ENCODE results near the gene EVA1C.
"Not testable (repeated sequence)": the region's sequence is repeated elsewhere in the genome, so short reads cannot be mapped to it uniquely, and the experiment has no call there.

The EVA1C gene

DNA sequence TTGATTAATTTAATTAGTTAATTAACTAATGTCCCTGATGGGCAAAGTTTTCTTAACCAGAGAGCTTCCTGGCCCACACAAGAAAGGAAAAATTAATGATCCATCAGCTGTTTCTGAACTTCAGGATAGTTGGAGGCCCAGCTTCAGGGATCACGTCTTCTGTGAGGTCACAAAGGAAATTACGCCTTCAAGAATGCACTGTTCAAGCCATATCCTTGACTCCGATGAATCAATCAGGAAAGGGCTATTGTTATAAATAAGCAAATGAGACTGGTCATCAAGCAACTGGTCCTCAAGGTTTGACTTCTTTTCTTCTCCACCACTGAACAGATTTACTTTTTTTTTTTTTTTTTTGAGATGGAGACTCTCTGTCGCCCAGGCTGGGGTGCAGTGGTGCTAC, 132.2 kb downstream of the EVA1C start:
- H4K20me1 ChIP-seq, result no peaks in the 10 kb centered on the region; a peak in 1 of 22 replicates
- H3K4me3 ChIP-seq, result no peak overlapping the region
- H3K27ac ChIP-seq, result no peak overlapping the region
- H3K9me3 ChIP-seq (replicated peaks in 1 of 11), result no peaks in the 10 kb centered on the region
- no peak for TF ChIP-seq Cebpa-rat (IDR thresholded peaks at IDR 0.05)
- H3K9ac ChIP-seq, result no peak overlapping the region
- no peaks in the 10 kb centered on the region for H3K4me1 ChIP-seq
- H3K36me3 ChIP-seq, result no peaks in the 10 kb centered on the region
- H3K4me2 ChIP-seq, result no peak overlapping the region
- no peaks in the 10 kb centered on the region for H3K27me3 ChIP-seq

DNA sequence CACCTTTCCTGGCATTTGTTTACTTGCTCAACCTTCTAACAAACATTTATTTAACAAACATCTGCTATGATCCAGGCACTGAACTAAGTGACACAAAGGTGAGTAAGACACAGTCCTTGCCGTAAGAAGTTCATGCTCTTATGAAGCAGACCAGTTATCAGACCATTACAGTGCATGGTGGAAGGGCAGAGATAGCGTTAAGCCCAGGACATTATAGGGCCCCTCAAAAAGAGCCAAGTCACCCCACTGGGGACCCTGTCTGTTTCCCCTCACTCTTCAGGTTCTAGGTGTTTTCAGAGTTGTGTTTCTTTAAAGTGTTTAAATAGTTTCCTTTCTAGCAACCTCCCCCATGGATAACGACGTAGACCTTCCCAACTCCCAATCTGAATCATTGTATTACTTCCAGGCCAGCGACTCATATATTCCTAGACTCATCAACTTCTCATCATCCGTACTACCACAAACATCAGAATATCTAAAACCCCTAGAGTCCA, 133.5 kb downstream of the EVA1C start:
- Histone ChIP-seq H3K27ac (no peak overlapping the region), H3K4me1 (no peaks in the 10 kb centered on the region), H3K27me3 (no peaks in the 10 kb centered on the region), H3K4me2 (no peak overlapping the region), H4K20me1 (no peaks in the 10 kb centered on the region; a peak in 1 of 22 replicates), H3K9me3 (replicated peaks in 1 of 11) (no peaks in the 10 kb centered on the region), H3K36me3 (no peaks in the 10 kb centered on the region), H3K9ac (no peak overlapping the region), H3K4me3 (no peak overlapping the region)
- no peak for TF ChIP-seq Cebpa-rat (IDR thresholded peaks at IDR 0.05)

DNA sequence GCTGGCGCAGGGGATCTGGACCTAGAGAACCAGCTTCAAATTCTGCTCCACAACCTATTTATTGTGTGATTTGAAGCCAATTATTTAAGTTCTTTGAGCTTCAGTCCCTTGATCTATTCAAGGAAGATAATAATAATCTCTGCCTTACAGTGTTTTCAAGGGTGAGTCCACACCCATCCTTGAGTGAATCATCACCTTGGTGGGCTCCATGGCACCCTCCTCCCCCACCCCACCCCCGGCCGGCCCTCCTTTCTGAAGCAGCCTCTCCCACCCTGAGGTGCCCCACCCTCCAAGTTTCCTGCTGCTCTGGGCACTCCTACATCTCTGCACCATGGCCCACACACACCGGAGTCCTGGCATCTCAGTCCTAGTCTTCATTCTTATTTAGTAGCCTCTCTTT, 134.5 kb downstream of the EVA1C start:
- no peak overlapping the region for H3K9ac ChIP-seq
- no peaks in the 10 kb centered on the region; a peak in 1 of 22 replicates for H4K20me1 ChIP-seq
- H3K9me3 ChIP-seq (replicated peaks in 1 of 11), result no peaks in the 10 kb centered on the region
- H3K27me3 ChIP-seq, result no peaks in the 10 kb centered on the region
- no peaks in the 10 kb centered on the region for H3K4me1 ChIP-seq
- H3K4me3 ChIP-seq, result no peak overlapping the region
- H3K36me3 ChIP-seq, result no peaks in the 10 kb centered on the region
- H3K4me2 ChIP-seq, result no peak overlapping the region
- H3K27ac ChIP-seq, result no peak overlapping the region
- TF ChIP-seq Cebpa-rat (IDR thresholded peaks at IDR 0.05), result no peak

DNA sequence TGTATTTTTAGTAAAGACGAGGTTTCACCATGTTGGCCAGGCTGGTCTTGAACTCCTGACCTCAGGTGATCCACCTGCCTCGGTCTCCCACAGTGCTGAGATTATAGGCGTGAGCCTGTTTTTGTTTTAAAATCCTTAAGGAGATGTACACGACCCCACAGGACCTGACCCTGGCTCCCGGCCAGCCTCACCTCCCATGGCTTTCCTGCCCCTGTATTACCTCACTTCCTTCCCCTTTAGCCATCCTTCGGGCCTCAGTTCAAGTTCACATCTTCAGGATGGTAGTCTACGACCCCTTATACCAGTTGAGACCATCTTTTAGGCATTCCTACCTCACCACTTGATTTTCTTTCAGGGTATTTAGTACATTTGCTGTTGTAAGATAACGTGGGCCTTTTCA, 136.5 kb downstream of the EVA1C start:
- Histone ChIP-seq H3K9me3 (replicated peaks in 1 of 11) (no peaks in the 10 kb centered on the region), H3K4me1 (no peaks in the 10 kb centered on the region), H4K20me1 (no peaks in the 10 kb centered on the region; a peak in 1 of 22 replicates), H3K4me3 (no peak overlapping the region), H3K9ac (no peak overlapping the region), H3K4me2 (no peak overlapping the region), H3K27me3 (no peaks in the 10 kb centered on the region), H3K27ac (no peak overlapping the region), H3K36me3 (no peaks in the 10 kb centered on the region)
- no peak for TF ChIP-seq Cebpa-rat (IDR thresholded peaks at IDR 0.05)

DNA sequence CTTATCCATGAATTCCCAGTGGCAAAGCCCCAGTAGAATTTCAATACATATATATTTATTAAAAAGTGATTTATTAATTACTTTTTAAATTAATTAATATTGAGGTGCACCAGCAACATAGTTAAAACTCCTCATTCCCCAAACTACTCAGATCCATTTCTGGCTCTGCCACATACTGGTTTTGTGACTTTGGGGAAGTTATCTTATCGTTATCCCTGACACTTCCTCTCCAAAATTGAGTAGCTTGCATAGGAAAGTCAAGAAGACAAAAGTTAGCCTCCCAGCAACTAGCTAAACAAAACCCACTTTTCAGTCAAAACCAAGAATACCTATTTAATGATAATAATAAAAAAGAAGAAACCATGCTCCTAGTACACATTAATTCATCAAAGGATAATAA, 136.9 kb downstream of the EVA1C start:
- no peak for TF ChIP-seq Cebpa-rat (IDR thresholded peaks at IDR 0.05)
- Histone ChIP-seq H3K9ac (no peak overlapping the region), H3K9me3 (replicated peaks in 1 of 11) (no peaks in the 10 kb centered on the region), H3K27ac (no peak overlapping the region), H3K4me1 (no peaks in the 10 kb centered on the region), H3K4me2 (no peak overlapping the region), H3K27me3 (no peaks in the 10 kb centered on the region), H3K4me3 (no peak overlapping the region), H4K20me1 (no peaks in the 10 kb centered on the region; a peak in 1 of 22 replicates), H3K36me3 (no peaks in the 10 kb centered on the region)

DNA sequence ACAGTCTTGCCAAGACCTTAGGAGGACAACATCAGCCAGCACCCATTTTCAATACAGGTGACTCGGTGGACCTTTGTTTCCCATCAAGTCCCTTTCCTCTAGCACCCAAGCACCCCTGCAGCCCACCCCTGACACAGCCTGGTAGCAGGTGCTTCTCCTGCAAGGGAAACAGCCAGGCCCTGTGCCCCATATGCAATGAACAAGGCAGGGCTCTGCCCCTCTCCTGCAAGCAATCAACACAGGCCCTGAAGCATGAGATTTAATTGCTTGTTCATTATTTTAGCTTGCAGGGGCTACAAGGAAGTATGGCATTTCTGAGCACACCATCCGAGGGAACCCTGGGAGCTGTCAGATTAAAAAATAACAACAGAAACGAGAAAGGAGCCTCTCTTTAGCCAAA, 137.4 kb downstream of the EVA1C start:
- Histone ChIP-seq H3K27me3 (no peaks in the 10 kb centered on the region), H3K4me2 (no peak overlapping the region), H3K4me3 (no peak overlapping the region), H3K36me3 (no peaks in the 10 kb centered on the region), H3K9ac (no peak overlapping the region), H3K4me1 (no peaks in the 10 kb centered on the region), H3K27ac (no peak overlapping the region), H4K20me1 (no peaks in the 10 kb centered on the region; a peak in 1 of 22 replicates), H3K9me3 (replicated peaks in 1 of 11) (no peaks in the 10 kb centered on the region)
- TF ChIP-seq Cebpa-rat (IDR thresholded peaks at IDR 0.05), result no peak

DNA sequence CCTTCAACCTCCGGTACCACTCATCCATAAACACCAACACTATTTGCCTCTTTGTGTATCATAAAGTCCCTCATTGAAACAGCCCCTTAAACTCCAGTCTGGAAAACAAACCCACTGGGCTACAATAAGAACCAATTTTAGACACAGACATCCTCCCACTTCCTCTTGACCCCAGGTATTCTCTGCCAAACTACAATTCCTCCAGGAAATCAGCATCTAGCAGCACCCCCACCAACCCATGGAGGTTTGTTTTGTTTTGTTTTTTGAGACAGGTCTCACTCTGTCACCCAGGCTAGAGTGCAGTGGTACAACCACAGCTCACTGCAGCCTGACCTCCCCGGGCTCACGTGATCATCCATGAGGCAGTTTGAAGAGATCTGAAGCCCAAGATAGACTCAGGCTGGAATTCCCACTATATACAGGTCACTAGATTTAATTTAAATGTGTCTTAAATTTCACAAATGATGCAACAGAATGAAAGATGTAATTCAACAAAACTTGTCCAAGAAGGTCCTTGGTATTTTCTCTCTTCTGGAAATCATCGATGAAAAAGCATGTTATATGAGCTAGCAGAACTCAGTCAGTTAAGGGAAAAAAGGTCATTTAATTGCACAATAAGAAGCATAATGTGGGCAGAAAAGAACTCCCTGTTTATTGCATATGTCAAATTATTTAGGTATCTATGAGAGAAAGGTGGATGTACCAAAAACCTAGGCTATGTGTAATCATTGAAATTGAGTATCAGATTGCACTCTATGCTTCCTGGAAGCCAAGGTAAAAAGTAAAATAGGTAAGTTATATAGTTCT, 142.5 kb downstream of the EVA1C start:
- H3K4me3 ChIP-seq, result no peak overlapping the region
- H3K4me2 ChIP-seq, result no peak overlapping the region
- H3K27ac ChIP-seq, result no peak overlapping the region
- H3K36me3 ChIP-seq, result no peaks in the 10 kb centered on the region
- no peak overlapping the region for H3K9ac ChIP-seq
- no peaks in the 10 kb centered on the region for H3K27me3 ChIP-seq
- H3K4me1 ChIP-seq, result no peaks in the 10 kb centered on the region
- TF ChIP-seq Cebpa-rat (IDR thresholded peaks at IDR 0.05), result no peak
- no peaks in the 10 kb centered on the region for H3K9me3 ChIP-seq (replicated peaks in 1 of 11)
- H4K20me1 ChIP-seq, result no peaks in the 10 kb centered on the region

DNA sequence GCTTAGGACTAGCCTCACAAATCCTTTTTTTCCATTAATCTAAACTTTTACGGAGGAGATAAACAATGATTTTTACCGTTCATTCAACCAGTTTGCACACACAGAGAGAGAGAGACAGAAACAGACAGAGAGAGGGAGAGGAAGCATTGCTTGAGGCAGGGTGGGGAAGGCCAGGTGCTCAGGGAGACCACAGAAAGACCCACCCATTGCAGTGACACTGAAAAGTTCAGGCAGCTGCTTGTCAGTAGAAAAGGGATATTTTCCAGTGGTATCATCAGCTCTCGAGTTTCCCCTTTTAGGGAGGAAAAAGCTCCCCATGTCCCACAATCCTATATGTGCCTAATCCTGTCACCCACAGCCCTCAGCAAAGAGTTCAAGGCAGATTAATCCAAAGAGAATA, 145.6 kb downstream of the EVA1C start:
- no peaks in the 10 kb centered on the region for H4K20me1 ChIP-seq
- H3K4me2 ChIP-seq, result no peak overlapping the region
- no peaks in the 10 kb centered on the region for H3K9me3 ChIP-seq (replicated peaks in 1 of 11)
- H3K9ac ChIP-seq, result no peak overlapping the region
- H3K27ac ChIP-seq, result no peak overlapping the region
- no peak overlapping the region for H3K4me3 ChIP-seq
- H3K36me3 ChIP-seq, result no peaks in the 10 kb centered on the region
- TF ChIP-seq Cebpa-rat (IDR thresholded peaks at IDR 0.05), result no peak
- no peaks in the 10 kb centered on the region for H3K4me1 ChIP-seq
- no peaks in the 10 kb centered on the region; a peak in 1 of 22 replicates for H3K27me3 ChIP-seq

DNA sequence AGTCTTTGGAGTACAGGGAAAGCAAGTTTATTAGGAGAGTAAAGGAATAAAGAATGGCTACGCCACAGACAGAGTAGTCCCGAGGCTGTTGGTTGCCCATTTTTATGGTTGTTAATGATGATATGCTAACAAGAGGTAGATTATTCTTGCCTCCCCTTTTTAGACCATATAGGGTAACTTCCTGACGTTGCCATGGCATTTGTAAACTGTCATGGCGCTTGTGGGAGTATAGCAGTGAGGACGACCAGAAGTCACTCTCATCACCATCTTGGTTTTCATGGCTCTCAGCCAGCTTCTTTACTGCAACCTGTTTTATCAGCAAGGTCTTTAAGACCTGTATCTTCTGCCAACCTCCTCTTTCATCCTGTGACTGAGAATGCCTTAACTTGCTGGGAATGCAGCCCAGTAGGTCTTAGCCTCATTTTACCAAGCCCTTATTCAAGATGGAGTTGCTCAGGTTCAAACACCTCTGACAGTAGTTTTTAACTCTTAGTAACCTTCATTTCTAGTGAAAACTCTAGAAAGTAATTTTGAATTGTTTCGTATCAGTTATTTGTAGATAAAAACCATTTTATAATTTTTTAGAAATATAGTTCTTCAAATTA, 146.6 kb downstream of the EVA1C start:
- H3K27me3 ChIP-seq, result no peaks in the 10 kb centered on the region; a peak in 1 of 22 replicates
- H3K4me1 ChIP-seq, result no peaks in the 10 kb centered on the region
- no peak overlapping the region for H3K27ac ChIP-seq
- TF ChIP-seq Cebpa-rat (IDR thresholded peaks at IDR 0.05), result no peak
- no peak overlapping the region for H3K9ac ChIP-seq
- H4K20me1 ChIP-seq, result no peaks in the 10 kb centered on the region
- no peaks in the 10 kb centered on the region for H3K36me3 ChIP-seq
- peaks cover 0 to 5% (median 3%) of the 10 kb centered on the region in 11 experiments; a peak in 14 of 22 replicates for H3K9me3 ChIP-seq (replicated peaks in 1 of 11)
- H3K4me2 ChIP-seq, result no peak overlapping the region
- H3K4me3 ChIP-seq, result no peak overlapping the region

DNA sequence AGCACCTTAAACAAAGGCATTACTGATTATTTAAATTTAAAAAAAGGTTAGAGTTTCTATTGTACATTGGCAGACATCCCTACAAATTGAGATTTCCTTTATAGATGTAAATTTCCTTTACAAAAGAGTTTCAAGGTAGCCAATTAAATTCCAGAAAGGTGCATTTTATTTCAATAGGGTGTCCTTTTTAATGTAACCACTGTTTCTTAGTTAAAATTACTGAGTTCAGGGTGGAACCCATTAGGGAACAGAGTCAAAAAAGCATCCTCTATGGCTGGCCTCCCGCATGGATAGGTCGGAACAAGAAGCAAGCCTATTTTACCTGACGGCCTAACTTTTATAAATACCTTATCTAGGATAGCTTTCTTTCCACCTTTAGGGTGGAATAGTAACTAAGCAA, 148.4 kb downstream of the EVA1C start:
- Histone ChIP-seq H3K27ac (no peak overlapping the region), H3K4me3 (no peak overlapping the region), H3K27me3 (no peaks in the 10 kb centered on the region; a peak in 1 of 22 replicates), H3K9me3 (replicated peaks in 1 of 11) (peaks cover 10 to 23% (median 20%) of the 10 kb centered on the region in 11 experiments; a peak in 21 of 22 replicates), H3K9ac (no peak overlapping the region), H3K4me2 (no peak overlapping the region), H3K4me1 (no peaks in the 10 kb centered on the region), H4K20me1 (no peaks in the 10 kb centered on the region), H3K36me3 (no peaks in the 10 kb centered on the region)
- TF ChIP-seq Cebpa-rat (IDR thresholded peaks at IDR 0.05), result no peak

DNA sequence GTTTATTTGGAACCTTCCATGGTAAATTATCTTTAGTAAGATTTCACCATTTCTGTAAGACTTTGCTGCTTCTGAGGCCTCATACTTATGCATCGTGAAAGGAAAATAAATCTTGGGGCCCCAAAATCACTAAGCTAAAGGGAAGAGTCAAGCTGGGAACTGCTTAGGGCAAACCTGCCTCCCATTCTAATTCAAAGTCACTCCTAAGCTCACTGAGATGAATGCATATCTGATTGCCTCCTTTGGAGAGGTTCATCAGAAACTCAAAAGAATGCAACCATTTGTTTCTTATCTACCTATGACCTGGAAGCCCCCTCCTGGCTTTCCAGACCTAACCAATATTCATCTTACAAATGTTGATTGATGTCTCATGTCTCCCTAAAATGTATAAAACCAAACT, 149.0 kb downstream of the EVA1C start:
- not testable (repeated sequence) for H3K9ac ChIP-seq, H3K4me3 ChIP-seq, H3K36me3 ChIP-seq, H3K4me2 ChIP-seq, H3K4me1 ChIP-seq, H3K27ac ChIP-seq, H3K27me3 ChIP-seq, H4K20me1 ChIP-seq
- peaks cover 10 to 27% (median 21%) of the 10 kb centered on the region in 11 experiments; a peak in 21 of 22 replicates for H3K9me3 ChIP-seq (replicated peaks in 1 of 11)

Data from BLaER1 treated with 17β-estradiol and CSF1 and Interleukin-3, amounts not matched to agents 10 nM and 100 nM (cell line).